ENCODE results near the gene BZW1.
"Not testable (repeated sequence)": the region's sequence is repeated elsewhere in the genome, so short reads cannot be mapped to it uniquely, and the experiment has no call there.

Gene BZW1

GRCh38 chr2:200812122-200813022 lies 662 bp downstream of the BZW1 start:
- Histone ChIP-seq H3K27ac (ENCODE audit: low read depth, low read length) (peak overlapping the region; percentile 100), H3K9me3 (ENCODE audit: control insufficient read depth, insufficient read depth, low read depth, low read length) (no peaks in the 10 kb centered on the region), H3K4me1 (ENCODE audit: control insufficient read depth, insufficient read depth, low read length) (peaks cover 15% of the 10 kb centered on the region), H3K36me3 (ENCODE audit: control insufficient read depth, insufficient read depth, low read length) (peaks cover 44% of the 10 kb centered on the region), H3K4me3 (ENCODE audit: low read depth, low read length) (peak overlapping the region; percentile 88), H3K27me3 (ENCODE audit: control insufficient read depth, insufficient read depth, low read length) (no peaks in the 10 kb centered on the region), H3K9ac (ENCODE audit: low read length) (peak overlapping the region; percentile 99)

- H3K9ac ChIP-seq (ENCODE audit: low read length), result no peak overlapping the region
- H3K27ac ChIP-seq (ENCODE audit: low read depth, low read length), result no peak overlapping the region
- no peak overlapping the region for H3K4me3 ChIP-seq (ENCODE audit: low read depth, low read length)
- H3K27me3 ChIP-seq (ENCODE audit: control insufficient read depth, insufficient read depth, low read length), result no peaks in the 10 kb centered on the region
- peaks cover 64% of the 10 kb centered on the region for H3K36me3 ChIP-seq (ENCODE audit: control insufficient read depth, insufficient read depth, low read length)
- H3K9me3 ChIP-seq (ENCODE audit: control insufficient read depth, insufficient read depth, low read depth, low read length), result no peaks in the 10 kb centered on the region
- peaks cover 15% of the 10 kb centered on the region for H3K4me1 ChIP-seq (ENCODE audit: control insufficient read depth, insufficient read depth, low read length)
Measured at GRCh38 chr2:200814276-200814815, 2.6 kb downstream of the BZW1 start.

GRCh38 chr2:200814917-200815316 lies 3.2 kb downstream of the BZW1 start:
- Histone ChIP-seq H3K4me1 (ENCODE audit: control insufficient read depth, insufficient read depth, low read length) (peaks cover 15% of the 10 kb centered on the region), H3K36me3 (ENCODE audit: control insufficient read depth, insufficient read depth, low read length) (peaks cover 70% of the 10 kb centered on the region)

GRCh38 chr2:200818732-200819131 lies 7.0 kb downstream of the BZW1 start:
- H3K27ac ChIP-seq (ENCODE audit: low read depth, low read length); H3K4me3 ChIP-seq (ENCODE audit: low read depth, low read length); H3K27me3 ChIP-seq (ENCODE audit: control insufficient read depth, insufficient read depth, low read length); H3K9me3 ChIP-seq (ENCODE audit: control insufficient read depth, insufficient read depth, low read depth, low read length); H3K4me1 ChIP-seq (ENCODE audit: control insufficient read depth, insufficient read depth, low read length); H3K9ac ChIP-seq (ENCODE audit: low read length): not testable (repeated sequence)
- H3K36me3 ChIP-seq (ENCODE audit: control insufficient read depth, insufficient read depth, low read length), result peaks cover 84% of the 10 kb centered on the region

More at GRCh38 chr2:200814917-200815316, 3.2 kb downstream of the BZW1 start:
- Histone ChIP-seq H3K27ac (ENCODE audit: low read depth, low read length) (no peak overlapping the region), H3K27me3 (ENCODE audit: control insufficient read depth, insufficient read depth, low read length) (no peaks in the 10 kb centered on the region), H3K4me3 (ENCODE audit: low read depth, low read length) (no peak overlapping the region), H3K9me3 (ENCODE audit: control insufficient read depth, insufficient read depth, low read depth, low read length) (no peaks in the 10 kb centered on the region), H3K9ac (ENCODE audit: low read length) (no peak overlapping the region)

GRCh38 chr2:200820573-200821234 lies 9.0 kb downstream of the BZW1 start:
- Histone ChIP-seq H3K9ac (ENCODE audit: low read length) (no peak overlapping the region), H3K9me3 (ENCODE audit: control insufficient read depth, insufficient read depth, low read depth, low read length) (no peaks in the 10 kb centered on the region), H3K36me3 (ENCODE audit: control insufficient read depth, insufficient read depth, low read length) (peaks cover 77% of the 10 kb centered on the region), H3K4me1 (ENCODE audit: control insufficient read depth, insufficient read depth, low read length) (no peaks in the 10 kb centered on the region), H3K27ac (ENCODE audit: low read depth, low read length) (no peak overlapping the region), H3K4me3 (ENCODE audit: low read depth, low read length) (no peak overlapping the region), H3K27me3 (ENCODE audit: control insufficient read depth, insufficient read depth, low read length) (no peaks in the 10 kb centered on the region)

GRCh38 chr2:200821686-200822245 lies 10.1 kb downstream of the BZW1 start:
- H3K4me3 ChIP-seq (ENCODE audit: low read depth, low read length), result no peak overlapping the region
- no peaks in the 10 kb centered on the region for H3K4me1 ChIP-seq (ENCODE audit: control insufficient read depth, insufficient read depth, low read length)
- no peak overlapping the region for H3K9ac ChIP-seq (ENCODE audit: low read length)
- peaks cover 67% of the 10 kb centered on the region for H3K36me3 ChIP-seq (ENCODE audit: control insufficient read depth, insufficient read depth, low read length)
- H3K9me3 ChIP-seq (ENCODE audit: control insufficient read depth, insufficient read depth, low read depth, low read length), result no peaks in the 10 kb centered on the region
- H3K27ac ChIP-seq (ENCODE audit: low read depth, low read length), result no peak overlapping the region
- H3K27me3 ChIP-seq (ENCODE audit: control insufficient read depth, insufficient read depth, low read length), result no peaks in the 10 kb centered on the region

- Histone ChIP-seq H3K27me3 (ENCODE audit: control insufficient read depth, insufficient read depth, low read length) (no peaks in the 10 kb centered on the region), H3K9me3 (ENCODE audit: control insufficient read depth, insufficient read depth, low read depth, low read length) (no peaks in the 10 kb centered on the region), H3K27ac (ENCODE audit: low read depth, low read length) (no peak overlapping the region), H3K4me3 (ENCODE audit: low read depth, low read length) (no peak overlapping the region), H3K4me1 (ENCODE audit: control insufficient read depth, insufficient read depth, low read length) (no peaks in the 10 kb centered on the region), H3K9ac (ENCODE audit: low read length) (no peak overlapping the region), H3K36me3 (ENCODE audit: control insufficient read depth, insufficient read depth, low read length) (peaks cover 15% of the 10 kb centered on the region)
Measured at GRCh38 chr2:200828104-200828503, 16.4 kb downstream of the BZW1 start.

- H3K27me3 ChIP-seq (ENCODE audit: control insufficient read depth, insufficient read depth, low read length), result no peaks in the 10 kb centered on the region
- H3K27ac ChIP-seq (ENCODE audit: low read depth, low read length), result no peak overlapping the region
- H3K9ac ChIP-seq (ENCODE audit: low read length), result no peak overlapping the region
- no peak overlapping the region for H3K4me3 ChIP-seq (ENCODE audit: low read depth, low read length)
- no peaks in the 10 kb centered on the region for H3K4me1 ChIP-seq (ENCODE audit: control insufficient read depth, insufficient read depth, low read length)
- H3K9me3 ChIP-seq (ENCODE audit: control insufficient read depth, insufficient read depth, low read depth, low read length), result no peaks in the 10 kb centered on the region
- H3K36me3 ChIP-seq (ENCODE audit: control insufficient read depth, insufficient read depth, low read length), result peaks cover 14% of the 10 kb centered on the region
Measured at GRCh38 chr2:200828572-200829257, 17.0 kb downstream of the BZW1 start.

GRCh38 chr2:200829258-200829655 lies 17.5 kb downstream of the BZW1 start:
- Histone ChIP-seq H3K27me3 (ENCODE audit: control insufficient read depth, insufficient read depth, low read length) (no peaks in the 10 kb centered on the region), H3K36me3 (ENCODE audit: control insufficient read depth, insufficient read depth, low read length) (peaks cover 8% of the 10 kb centered on the region), H3K4me1 (ENCODE audit: control insufficient read depth, insufficient read depth, low read length) (no peaks in the 10 kb centered on the region), H3K9ac (ENCODE audit: low read length) (no peak overlapping the region), H3K4me3 (ENCODE audit: low read depth, low read length) (no peak overlapping the region), H3K9me3 (ENCODE audit: control insufficient read depth, insufficient read depth, low read depth, low read length) (no peaks in the 10 kb centered on the region), H3K27ac (ENCODE audit: low read depth, low read length) (no peak overlapping the region)

- Histone ChIP-seq H3K9ac (ENCODE audit: low read length) (no peak overlapping the region), H3K9me3 (ENCODE audit: control insufficient read depth, insufficient read depth, low read depth, low read length) (peaks cover 16% of the 10 kb centered on the region)
Measured at GRCh38 chr2:200834701-200835100, 23.0 kb downstream of the BZW1 start.

More at GRCh38 chr2:200834701-200835100, 23.0 kb downstream of the BZW1 start:
- no peak overlapping the region for H3K27ac ChIP-seq (ENCODE audit: low read depth, low read length)
- peaks cover 4% of the 10 kb centered on the region; the same call in 1 of the 2 replicates for H3K4me1 ChIP-seq (ENCODE audit: control insufficient read depth, insufficient read depth, low read length)
- H3K27me3 ChIP-seq (ENCODE audit: control insufficient read depth, insufficient read depth, low read length), result no peaks in the 10 kb centered on the region
- H3K36me3 ChIP-seq (ENCODE audit: control insufficient read depth, insufficient read depth, low read length), result no peaks in the 10 kb centered on the region
- no peak overlapping the region for H3K4me3 ChIP-seq (ENCODE audit: low read depth, low read length)

All from HUES6 (cell line).